GM12892 (cell line): Measurements from ENCODE around the gene BRF1.

Experiments used
- POLR2A ChIP-seq: IDR thresholded peaks from 2 replicates; pipeline ENCODE4 v1.6.1; 2011; ENCODE audit warnings: low read depth, low read length, control low read depth
- POLR2AphosphoS5 ChIP-seq: IDR thresholded peaks from 2 replicates; pipeline ENCODE4 v1.6.1; 2011; ENCODE audit warnings: low read depth, low read length, control low read depth
- TAF1 ChIP-seq: IDR thresholded peaks from 2 replicates; pipeline ENCODE4 v1.6.1; 2011; ENCODE audit warnings: low read depth, mild to moderate bottlenecking, control low read depth, low read length, borderline replicate concordance

- TF ChIP-seq POLR2A (no peak), POLR2AphosphoS5 (no peak), TAF1 (no peak)
Measured at GRCh38 chr14:105203701-105204100, 97.1 kb downstream of the BRF1 start.
